Loucy (cell line): Measurements from ENCODE around the gene DGKQ.

ENCODE experiments used
- EZH2phosphoT487 ChIP-seq: fragments of 200-600 bp; IDR thresholded peaks from 2 replicates; pipeline ENCODE4 v1.6.1; 2018; ENCODE audit warnings: antibody characterized with exemption, mild to moderate bottlenecking, moderate library complexity, borderline replicate concordance
- TF ChIP-seq, protein P1 (sequence below): fragments of 200-600 bp; sonication (generic); conservative IDR thresholded peaks from 2 replicates; pipeline ENCODE4 v1.5.1; 2014; ENCODE audit warnings: mild to moderate bottlenecking, antibody characterized with exemption, low read length

- TF ChIP-seq, protein P1, sequence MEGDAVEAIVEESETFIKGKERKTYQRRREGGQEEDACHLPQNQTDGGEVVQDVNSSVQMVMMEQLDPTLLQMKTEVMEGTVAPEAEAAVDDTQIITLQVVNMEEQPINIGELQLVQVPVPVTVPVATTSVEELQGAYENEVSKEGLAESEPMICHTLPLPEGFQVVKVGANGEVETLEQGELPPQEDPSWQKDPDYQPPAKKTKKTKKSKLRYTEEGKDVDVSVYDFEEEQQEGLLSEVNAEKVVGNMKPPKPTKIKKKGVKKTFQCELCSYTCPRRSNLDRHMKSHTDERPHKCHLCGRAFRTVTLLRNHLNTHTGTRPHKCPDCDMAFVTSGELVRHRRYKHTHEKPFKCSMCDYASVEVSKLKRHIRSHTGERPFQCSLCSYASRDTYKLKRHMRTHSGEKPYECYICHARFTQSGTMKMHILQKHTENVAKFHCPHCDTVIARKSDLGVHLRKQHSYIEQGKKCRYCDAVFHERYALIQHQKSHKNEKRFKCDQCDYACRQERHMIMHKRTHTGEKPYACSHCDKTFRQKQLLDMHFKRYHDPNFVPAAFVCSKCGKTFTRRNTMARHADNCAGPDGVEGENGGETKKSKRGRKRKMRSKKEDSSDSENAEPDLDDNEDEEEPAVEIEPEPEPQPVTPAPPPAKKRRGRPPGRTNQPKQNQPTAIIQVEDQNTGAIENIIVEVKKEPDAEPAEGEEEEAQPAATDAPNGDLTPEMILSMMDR: no peak
- TF ChIP-seq EZH2phosphoT487: no peak
These were observed 38.8 kb upstream of the DGKQ start for GRCh38 chr4:1012034-1012739.
